ENCODE data around the gene RPL4.

Gene RPL4

DNA sequence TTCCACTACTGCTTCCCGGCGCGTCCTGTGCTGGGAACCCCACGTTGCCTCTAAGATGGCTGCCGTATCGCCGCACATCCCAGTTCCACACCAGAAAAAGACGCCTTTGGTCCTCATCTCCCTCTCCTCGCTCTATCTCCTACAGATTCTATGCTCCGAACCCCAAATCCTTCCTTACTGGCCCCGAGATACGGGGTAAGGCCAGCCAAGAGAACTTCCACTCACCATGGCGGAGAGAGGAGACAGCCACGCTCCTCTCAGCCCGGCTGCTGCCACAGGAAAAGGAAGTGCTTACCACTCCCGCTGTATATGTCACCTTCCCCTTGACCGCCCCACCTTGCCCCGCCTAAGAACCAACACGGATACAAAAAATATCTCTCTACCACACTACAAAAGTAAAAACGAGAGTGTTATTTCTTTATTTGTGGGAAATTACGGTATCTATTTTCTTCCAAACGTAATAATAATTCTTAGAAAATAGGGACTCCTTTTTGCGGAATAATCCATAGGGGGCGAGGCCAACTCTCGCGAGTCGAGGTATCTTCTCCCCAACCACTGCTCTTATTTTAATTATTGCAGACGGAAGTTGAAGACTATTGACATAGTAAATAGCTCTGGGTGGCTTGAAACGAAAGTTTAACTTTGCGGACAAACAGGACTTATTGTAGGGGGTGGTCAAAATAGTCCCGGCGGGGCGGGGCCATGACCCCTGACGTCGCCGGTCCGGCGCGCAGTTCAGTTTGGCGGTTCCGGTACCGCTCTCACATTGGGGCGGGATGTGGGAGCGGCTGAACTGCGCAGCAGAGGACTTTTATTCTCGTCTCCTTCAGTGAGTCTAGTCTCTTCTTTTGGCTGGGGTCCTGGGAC is at the start of gene RPL4, which contains the start of gene ZWILCH:
Gene RPL4 (minus strand): TSS at position 293 of the 867 bp plus-strand sequence. CDS start 65 bp downstream, at position 228.
Gene ZWILCH (plus strand): TSS at position 764 of the 867 bp plus-strand sequence. CDS start 13 bp downstream, at position 777.
- DNase-seq (peak; percentile 80), ATAC-seq (ENCODE audit: insufficient read depth, low read depth) (peak; percentile 89)
- H4K20me1 ChIP-seq (ENCODE audit: insufficient read depth, low read length), result peaks cover 20% of the 10 kb centered on the region
- H3K9me3 ChIP-seq (ENCODE audit: insufficient read depth, low read length, severe bottlenecking), result no peaks in the 10 kb centered on the region
- H3K36me3 ChIP-seq (ENCODE audit: insufficient read depth, low read length), result peaks cover 47% of the 10 kb centered on the region
- peak within 1 kb of the TSS; percentile 95 for H3K27ac ChIP-seq (ENCODE audit: low read length)
- H3K9ac ChIP-seq (ENCODE audit: low read depth, low read length), result peak within 1 kb of the TSS; percentile 76
- H3K27me3 ChIP-seq (ENCODE audit: insufficient read depth, low read length, poor library complexity), result no peaks in the 10 kb centered on the region
- H3K4me3 ChIP-seq (ENCODE audit: low read depth in 1 of 2, low read length in 2 of 2), result peak within 1 kb of the TSS; percentile 80 to 83
- peaks cover 83% of the 10 kb centered on the region for H3K79me2 ChIP-seq (ENCODE audit: insufficient read depth, low read length)
- peaks cover 44% of the 10 kb centered on the region for H3K4me1 ChIP-seq (ENCODE audit: insufficient read depth, low read length)
- H2AFZ ChIP-seq (ENCODE audit: low read depth, low read length), result peak within 1 kb of the TSS; percentile 86
- peak within 1 kb of the TSS; percentile 71 for H3K4me2 ChIP-seq (ENCODE audit: insufficient read depth, low read length)
- TF ChIP-seq, protein P1, sequence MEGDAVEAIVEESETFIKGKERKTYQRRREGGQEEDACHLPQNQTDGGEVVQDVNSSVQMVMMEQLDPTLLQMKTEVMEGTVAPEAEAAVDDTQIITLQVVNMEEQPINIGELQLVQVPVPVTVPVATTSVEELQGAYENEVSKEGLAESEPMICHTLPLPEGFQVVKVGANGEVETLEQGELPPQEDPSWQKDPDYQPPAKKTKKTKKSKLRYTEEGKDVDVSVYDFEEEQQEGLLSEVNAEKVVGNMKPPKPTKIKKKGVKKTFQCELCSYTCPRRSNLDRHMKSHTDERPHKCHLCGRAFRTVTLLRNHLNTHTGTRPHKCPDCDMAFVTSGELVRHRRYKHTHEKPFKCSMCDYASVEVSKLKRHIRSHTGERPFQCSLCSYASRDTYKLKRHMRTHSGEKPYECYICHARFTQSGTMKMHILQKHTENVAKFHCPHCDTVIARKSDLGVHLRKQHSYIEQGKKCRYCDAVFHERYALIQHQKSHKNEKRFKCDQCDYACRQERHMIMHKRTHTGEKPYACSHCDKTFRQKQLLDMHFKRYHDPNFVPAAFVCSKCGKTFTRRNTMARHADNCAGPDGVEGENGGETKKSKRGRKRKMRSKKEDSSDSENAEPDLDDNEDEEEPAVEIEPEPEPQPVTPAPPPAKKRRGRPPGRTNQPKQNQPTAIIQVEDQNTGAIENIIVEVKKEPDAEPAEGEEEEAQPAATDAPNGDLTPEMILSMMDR (IDR thresholded peaks at IDR 0.05; ENCODE audit: borderline replicate concordance, extremely low read depth, low read length, poor library complexity, severe bottlenecking), result no peak
- TF ChIP-seq EZH2 (IDR thresholded peaks at IDR 0.05; ENCODE audit: borderline replicate concordance, low read depth, low read length, severe bottlenecking), result no peak

DNA sequence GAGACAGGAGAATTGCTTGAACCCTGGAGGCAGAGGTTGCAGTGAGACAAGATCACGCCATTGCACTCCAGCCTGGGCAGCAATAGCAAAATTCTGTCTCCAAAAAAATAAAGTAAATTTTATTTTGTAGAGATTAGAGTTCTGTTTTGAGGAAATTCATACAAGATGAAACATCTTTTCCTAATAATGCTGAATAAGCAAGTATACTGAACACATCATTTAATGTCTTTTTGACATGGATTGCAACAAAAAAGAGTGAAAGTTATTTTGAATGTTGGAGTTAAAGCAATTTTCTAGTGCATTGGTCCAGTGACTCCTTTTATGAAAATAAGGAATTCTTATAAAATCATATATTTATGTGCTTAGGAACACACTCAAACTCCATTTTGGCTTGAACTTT is 40.6 kb upstream of the RPL4 start:
- Histone ChIP-seq H4K20me1 (ENCODE audit: insufficient read depth, low read length) (no peaks in the 10 kb centered on the region), H3K36me3 (ENCODE audit: insufficient read depth, low read length) (peaks cover 39% of the 10 kb centered on the region; the same call in 1 of the 2 replicates), H3K4me1 (ENCODE audit: insufficient read depth, low read length) (no peaks in the 10 kb centered on the region), H3K9ac (ENCODE audit: low read depth, low read length) (no peak overlapping the region), H3K79me2 (ENCODE audit: insufficient read depth, low read length) (no peaks in the 10 kb centered on the region), H3K4me2 (ENCODE audit: insufficient read depth, low read length) (no peak overlapping the region), H3K4me3 (ENCODE audit: low read depth in 1 of 2, low read length in 2 of 2) (no peak overlapping the region), H3K27me3 (ENCODE audit: insufficient read depth, low read length, poor library complexity) (no peaks in the 10 kb centered on the region), H3K9me3 (ENCODE audit: insufficient read depth, low read length, severe bottlenecking) (no peaks in the 10 kb centered on the region), H2AFZ (ENCODE audit: low read depth, low read length) (no peak overlapping the region), H3K27ac (ENCODE audit: low read length) (no peak overlapping the region)
- no peak for DNase-seq
- no peak for ATAC-seq (ENCODE audit: insufficient read depth, low read depth)
- TF ChIP-seq, protein P1 (IDR thresholded peaks at IDR 0.05; ENCODE audit: borderline replicate concordance, extremely low read depth, low read length, poor library complexity, severe bottlenecking), result no peak
- TF ChIP-seq EZH2 (IDR thresholded peaks at IDR 0.05; ENCODE audit: borderline replicate concordance, low read depth, low read length, severe bottlenecking), result no peak

DNA sequence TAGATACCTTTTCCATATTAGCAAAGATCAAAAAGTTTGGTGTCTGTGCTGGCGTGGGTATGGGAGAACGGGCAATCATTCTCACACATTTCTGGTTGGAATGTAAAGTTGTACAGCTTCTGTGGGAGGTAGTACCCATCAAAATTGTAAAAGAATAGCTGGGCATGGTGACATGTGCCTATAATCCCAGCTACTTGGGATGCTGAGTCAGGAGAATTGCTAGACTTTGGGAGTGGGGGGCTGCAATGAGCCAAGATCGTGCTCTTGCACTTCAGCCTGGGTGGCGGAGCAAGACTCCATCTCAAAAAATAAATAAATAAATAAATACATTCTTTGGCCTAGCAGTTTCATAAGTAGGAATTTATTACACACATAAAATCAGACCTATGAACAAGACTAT is 38.2 kb upstream of the RPL4 start:
- H3K4me2 ChIP-seq (ENCODE audit: insufficient read depth, low read length), result no peak overlapping the region
- ATAC-seq (ENCODE audit: insufficient read depth, low read depth) (no peak), DNase-seq (no peak)
- TF ChIP-seq, protein P1 (IDR thresholded peaks at IDR 0.05; ENCODE audit: borderline replicate concordance, extremely low read depth, low read length, poor library complexity, severe bottlenecking), result no peak
- no peak for TF ChIP-seq EZH2 (IDR thresholded peaks at IDR 0.05; ENCODE audit: borderline replicate concordance, low read depth, low read length, severe bottlenecking)
- H3K79me2 ChIP-seq (ENCODE audit: insufficient read depth, low read length), result no peaks in the 10 kb centered on the region
- peaks cover 50% of the 10 kb centered on the region for H3K36me3 ChIP-seq (ENCODE audit: insufficient read depth, low read length)
- H2AFZ ChIP-seq (ENCODE audit: low read depth, low read length), result no peak overlapping the region
- H3K27me3 ChIP-seq (ENCODE audit: insufficient read depth, low read length, poor library complexity), result no peaks in the 10 kb centered on the region
- no peak overlapping the region for H3K9ac ChIP-seq (ENCODE audit: low read depth, low read length)
- no peak overlapping the region for H3K27ac ChIP-seq (ENCODE audit: low read length)
- no peak overlapping the region for H3K4me3 ChIP-seq (ENCODE audit: low read depth in 1 of 2, low read length in 2 of 2)
- H3K9me3 ChIP-seq (ENCODE audit: insufficient read depth, low read length, severe bottlenecking), result no peaks in the 10 kb centered on the region
- no peaks in the 10 kb centered on the region for H3K4me1 ChIP-seq (ENCODE audit: insufficient read depth, low read length)
- no peaks in the 10 kb centered on the region for H4K20me1 ChIP-seq (ENCODE audit: insufficient read depth, low read length)

Measured in DND-41 (cell line).